Measurements from ENCODE around the gene MAP4K3.

MAP4K3 gene

GRCh38 chr2:39306626-39307025 lies 130.5 kb downstream of the MAP4K3 start:
- no peak for DNase-seq (ENCODE audit: low read depth in 2 of 2)

DNA sequence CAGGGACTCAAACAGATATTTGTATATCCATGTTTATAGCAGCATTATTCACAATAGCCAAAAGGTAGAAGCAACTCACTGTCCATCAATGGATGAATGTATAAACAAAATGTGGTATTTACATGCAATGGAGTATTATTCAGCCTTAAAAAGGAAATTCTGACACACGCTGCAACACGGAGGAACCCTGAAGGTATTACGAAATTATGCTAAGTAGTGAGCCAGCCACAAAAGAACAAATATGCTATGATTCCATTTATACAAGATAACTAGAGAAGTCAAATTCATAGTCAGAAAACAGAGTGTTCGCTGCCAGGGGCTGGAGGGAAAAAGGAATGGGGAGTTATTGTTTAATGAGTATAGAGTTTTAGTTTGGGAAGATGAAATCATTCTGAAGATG lies 132.4 kb downstream of the MAP4K3 start:
- no peak for DNase-seq (ENCODE audit: low read depth in 2 of 2)

GRCh38 chr2:39304200-39304599 lies 132.9 kb downstream of the MAP4K3 start:
- no peak for DNase-seq (ENCODE audit: low read depth in 2 of 2)

DNA sequence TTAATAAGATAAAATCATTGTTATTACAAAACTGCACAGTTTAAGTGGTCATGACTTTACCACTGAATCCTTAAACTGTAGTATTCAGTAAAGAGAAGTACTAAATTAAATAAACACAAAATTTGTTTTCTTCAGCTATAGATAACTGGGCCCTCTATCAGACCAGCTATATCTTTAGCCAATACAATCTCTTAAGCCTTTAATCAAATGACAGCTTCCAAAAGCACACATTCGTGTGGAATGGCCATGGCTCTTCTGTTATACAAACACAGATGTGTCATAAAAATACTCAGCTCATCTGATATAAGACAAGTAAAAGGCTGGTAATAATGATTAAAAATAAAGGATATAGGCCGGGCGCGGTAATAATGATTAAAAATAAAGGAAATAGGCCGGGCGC lies 135.7 kb downstream of the MAP4K3 start:
- DNase-seq (ENCODE audit: low read depth in 2 of 2), result no peak

GRCh38 chr2:39300044-39300978 lies 136.8 kb downstream of the MAP4K3 start:
- no peak for DNase-seq (ENCODE audit: low read depth in 2 of 2)

- DNase-seq (ENCODE audit: low read depth in 2 of 2), result no peak
Observed at GRCh38 chr2:39290433-39290832, 146.7 kb downstream of the MAP4K3 start.

- no peak for DNase-seq (ENCODE audit: low read depth in 2 of 2)
Observed at GRCh38 chr2:39289609-39290008, 147.5 kb downstream of the MAP4K3 start.

DNA sequence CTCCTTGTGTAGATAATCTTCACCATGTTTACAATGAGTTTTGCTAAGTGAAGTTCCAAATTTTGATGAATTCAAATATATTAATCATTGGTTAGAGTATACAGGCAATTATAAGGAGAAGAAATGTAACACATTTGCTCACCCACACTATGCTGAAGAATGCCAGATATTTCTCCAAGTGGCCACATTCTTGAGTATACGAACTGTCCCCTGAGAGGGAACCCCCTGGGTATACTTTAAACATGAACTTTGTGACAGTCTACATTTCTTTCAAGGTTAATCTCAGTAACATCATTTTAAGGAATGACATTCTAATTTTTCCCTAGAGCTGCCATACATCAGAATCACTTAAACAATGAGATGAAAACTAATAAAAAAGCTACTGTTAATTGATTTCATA lies 153.5 kb downstream of the MAP4K3 start:
- DNase-seq (ENCODE audit: low read depth in 2 of 2), result no peak

DNA sequence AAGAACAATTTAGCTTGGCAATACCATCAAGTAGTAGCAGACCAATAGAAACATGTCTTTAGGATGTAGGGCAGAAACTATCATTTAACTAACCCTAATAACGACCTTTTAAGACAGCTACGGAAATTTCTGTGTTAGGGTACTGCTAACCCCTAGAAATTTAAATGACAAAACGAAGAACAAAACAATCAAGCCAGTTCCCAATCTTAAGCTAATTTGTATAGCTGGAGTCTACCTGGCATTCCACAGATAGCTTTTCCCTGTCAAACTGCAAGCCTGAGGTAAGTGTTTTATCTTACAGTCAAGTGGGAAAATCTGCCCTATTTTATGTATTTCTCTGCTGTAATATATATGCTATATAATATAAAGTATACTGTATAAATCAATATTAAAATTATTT lies 155.7 kb downstream of the MAP4K3 start:
- DNase-seq (ENCODE audit: low read depth in 2 of 2), result no peak

GRCh38 chr2:39275016-39275415 lies 162.1 kb downstream of the MAP4K3 start:
- no peak for DNase-seq (ENCODE audit: low read depth in 2 of 2)

DNA sequence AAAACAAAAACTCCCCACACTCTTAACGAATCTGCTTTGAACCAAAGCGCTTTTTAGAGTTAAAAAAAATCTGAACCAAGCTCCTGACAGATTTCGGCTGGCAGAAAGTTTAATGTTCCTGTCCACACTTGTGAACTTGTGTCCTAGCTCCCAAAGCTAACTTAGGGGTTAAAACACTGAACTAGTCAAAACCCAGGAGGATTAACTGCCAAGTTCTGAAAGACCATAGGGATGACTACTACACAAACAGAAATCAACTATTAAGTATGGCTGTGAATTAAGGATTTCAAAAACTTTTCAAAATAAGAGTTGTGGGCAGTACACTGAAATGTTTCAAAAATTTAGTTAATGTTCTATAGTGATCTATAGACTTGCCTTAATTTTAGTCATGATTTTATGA lies 167.1 kb downstream of the MAP4K3 start:
- no peak for DNase-seq (ENCODE audit: low read depth in 2 of 2)

GRCh38 chr2:39266916-39267434 lies 170.1 kb downstream of the MAP4K3 start:
- no peak for DNase-seq (ENCODE audit: low read depth in 2 of 2)

DNA sequence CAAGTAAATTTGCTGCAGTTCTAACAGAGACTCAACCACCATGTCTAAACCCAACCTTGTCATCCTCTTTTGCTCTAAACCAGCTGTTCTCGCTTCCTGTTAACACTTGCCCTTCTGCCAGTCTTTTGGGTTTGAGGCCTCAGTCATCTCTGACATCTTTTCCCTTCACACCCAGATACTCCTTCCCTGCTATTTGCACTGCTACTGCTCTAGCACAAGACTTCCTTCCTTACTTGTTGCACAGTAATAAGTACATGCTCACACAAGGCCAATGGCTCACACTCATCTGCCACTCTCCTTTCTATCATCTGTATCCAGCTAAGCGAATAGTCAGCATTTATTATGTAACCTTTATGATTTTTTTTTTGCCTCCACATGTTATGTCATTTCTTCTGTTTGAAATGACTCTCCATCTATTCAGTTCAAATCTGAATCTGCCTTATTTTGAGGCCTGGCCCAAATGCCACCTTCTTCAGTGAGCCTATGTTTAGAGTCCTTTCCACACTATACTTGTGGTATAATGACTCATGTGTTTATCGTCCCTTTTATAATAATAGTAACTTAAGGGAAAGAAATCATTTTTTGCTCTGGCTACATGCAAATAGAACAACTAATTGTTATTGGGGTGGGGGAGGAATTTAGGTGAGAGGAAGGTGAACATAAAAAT lies 170.8 kb downstream of the MAP4K3 start:
- DNase-seq (ENCODE audit: low read depth in 2 of 2), result no peak

DNA sequence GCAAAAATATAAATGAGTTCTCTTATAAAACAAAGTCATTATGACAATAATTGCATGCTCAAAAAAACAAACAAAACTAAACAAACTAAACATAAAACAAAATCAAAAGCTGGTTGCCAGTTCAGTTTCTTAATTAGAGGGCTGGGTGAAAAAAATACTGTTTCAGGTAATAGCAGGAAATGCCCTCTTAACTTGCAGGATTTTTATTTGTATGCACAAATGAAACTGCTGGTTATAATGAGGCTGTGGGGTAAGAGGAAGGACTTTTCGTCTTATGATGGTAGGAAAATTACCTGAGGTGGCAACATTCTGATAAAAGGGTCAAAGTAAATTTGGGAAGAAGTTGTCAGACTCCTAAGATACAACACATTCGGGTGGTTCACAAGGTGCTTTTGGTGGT lies 171.8 kb downstream of the MAP4K3 start:
- DNase-seq (ENCODE audit: low read depth in 2 of 2), result no peak

- no peak for DNase-seq (ENCODE audit: low read depth in 2 of 2)
Observed at GRCh38 chr2:39264733-39265132, 172.4 kb downstream of the MAP4K3 start.

DNA sequence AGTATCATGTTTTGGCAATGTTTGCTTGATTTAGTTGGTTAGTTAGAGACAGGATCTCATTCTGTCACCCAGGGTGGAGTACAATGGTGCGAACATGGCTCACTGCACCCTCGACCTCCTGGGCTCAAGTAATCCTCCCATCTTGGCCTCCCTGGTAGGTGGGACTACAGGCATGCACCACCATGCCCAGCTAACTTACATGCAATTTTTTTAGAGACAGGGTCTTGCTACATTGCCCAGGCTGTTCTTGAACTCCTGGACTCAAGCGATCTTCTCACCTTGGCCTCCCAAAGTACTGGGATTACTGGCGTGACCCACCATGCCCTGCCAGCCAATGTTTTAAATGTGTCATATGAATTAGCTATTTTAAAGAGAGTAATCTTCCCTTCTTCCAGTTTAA lies 177.0 kb downstream of the MAP4K3 start:
- no peak for DNase-seq (ENCODE audit: low read depth in 2 of 2)

- DNase-seq (ENCODE audit: low read depth in 2 of 2), result no peak
Observed at GRCh38 chr2:39256040-39256439, 181.0 kb downstream of the MAP4K3 start.

DNA sequence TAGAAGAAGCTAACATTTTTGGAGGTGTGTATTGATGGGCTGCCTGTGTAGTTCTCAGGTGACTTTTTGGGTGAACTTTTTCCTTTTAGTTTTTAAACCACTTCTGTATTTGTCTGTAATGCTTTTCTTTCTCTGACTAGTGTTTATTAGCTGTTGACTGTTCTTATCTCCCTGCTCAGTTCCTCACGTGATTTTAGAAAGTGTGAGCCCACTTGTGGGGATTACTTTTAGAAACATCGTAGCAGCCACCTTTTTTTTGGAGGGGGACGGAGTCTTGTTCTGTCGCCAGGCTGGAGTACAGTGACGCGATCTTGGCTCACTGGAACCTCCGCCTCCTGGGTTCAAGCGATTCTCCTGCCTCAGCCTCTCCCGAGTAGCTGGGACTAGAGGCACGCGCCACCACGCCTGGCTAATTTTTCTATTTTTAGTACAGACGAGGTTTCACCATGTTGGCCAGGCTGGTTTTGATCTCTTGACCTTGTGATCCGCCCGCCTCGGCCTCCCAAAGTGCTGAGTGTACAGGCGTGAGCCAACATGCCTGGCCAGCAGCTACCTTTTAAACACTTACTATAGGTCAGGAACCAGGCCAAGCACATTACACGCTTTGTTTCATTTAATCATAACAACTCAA lies 184.1 kb downstream of the MAP4K3 start:
- DNase-seq (ENCODE audit: low read depth in 2 of 2), result no peak

DNA sequence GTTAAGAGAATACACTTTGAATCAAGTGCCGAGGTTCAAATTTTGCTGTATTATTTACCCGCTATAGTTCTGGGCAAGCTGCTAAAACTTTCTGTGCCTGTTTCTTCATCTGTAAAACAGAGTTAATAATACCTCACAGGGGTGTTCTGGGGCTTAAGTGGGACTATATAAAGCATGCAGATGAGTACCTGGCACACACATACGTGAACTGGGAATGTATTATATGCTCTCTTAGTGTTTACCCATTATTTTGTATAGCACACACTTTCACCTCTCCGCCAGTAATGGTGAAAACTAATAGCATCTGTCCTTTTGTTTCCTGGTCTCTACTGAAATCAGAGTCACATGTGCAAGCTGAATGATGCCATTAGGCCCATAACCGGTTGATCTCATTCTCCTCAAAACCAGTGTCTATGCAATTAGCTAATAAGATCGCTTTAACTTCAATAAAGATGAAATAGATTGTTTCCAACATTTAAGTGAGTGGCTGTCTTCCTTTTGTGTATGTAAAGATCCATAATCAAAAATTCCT lies 189.5 kb downstream of the MAP4K3 start:
- no peak for DNase-seq (ENCODE audit: low read depth in 2 of 2)

DNA sequence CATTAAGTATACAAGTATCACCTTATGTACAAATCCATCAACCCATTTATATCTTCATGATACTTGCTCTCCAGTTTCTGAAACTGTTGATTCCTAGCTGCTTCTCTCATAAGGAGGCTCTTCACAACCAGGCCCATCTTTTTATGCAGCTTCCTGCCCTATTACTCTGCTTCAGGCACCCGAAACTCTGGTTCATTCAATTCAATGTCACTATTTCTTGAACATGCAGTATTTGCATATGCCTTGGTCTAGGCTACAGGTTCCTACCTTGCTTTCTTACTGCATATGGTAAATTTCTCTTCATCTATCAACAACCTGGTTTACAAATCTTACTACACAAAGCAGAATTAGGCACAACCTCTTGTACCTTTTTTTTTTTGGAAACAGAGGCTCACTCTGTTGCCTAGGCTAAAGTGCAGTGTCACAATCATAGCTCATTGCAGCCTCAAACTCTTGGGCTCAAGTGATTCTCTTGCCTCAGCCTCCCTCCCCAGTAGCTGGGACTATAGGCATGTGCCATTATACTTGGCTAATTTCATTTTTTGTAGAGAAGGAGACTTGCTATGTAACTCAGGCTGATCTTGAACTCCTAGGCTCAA lies 190.6 kb downstream of the MAP4K3 start:
- DNase-seq (ENCODE audit: low read depth in 2 of 2), result no peak

- DNase-seq (ENCODE audit: low read depth in 2 of 2), result peak in 1 of 2 donors; percentile 19
Observed at GRCh38 chr2:39244963-39245625, 192.0 kb downstream of the MAP4K3 start.

All from stimulated activated CD4-positive, alpha-beta T cell treated with anti-CD3 and anti-CD28 coated beads, Interleukin-15, amount 100 ng/mL, for 48 hours (primary cell).